SK-N-SH (cell line): ENCODE data around the gene LDHA. TPM values are rescaled to one million over a fixed set of nuclear protein-coding genes. Genes with fewer than 3 reads are reported as not detected.
A peak's percentile ranks its signal among the peaks of the same experiment; 100 is the strongest.

Experiments
- CHD2 ChIP-seq: fragments of 150-350 bp; IDR thresholded peaks from 2 replicates; pipeline ENCODE4 v1.6.1; 2018; ENCODE audit warnings: low read length; ENCODE audit not compliant: partially characterized antibody
- EZH2phosphoT487 ChIP-seq: fragments of 200-600 bp; sonication (generic); IDR thresholded peaks from 2 replicates; pipeline ENCODE4 v1.6.1; 2017; ENCODE audit warnings: low read depth, mixed run types, mild to moderate bottlenecking, antibody characterized with exemption, moderate library complexity, borderline replicate concordance
- FOXJ3 ChIP-seq: sonication (generic); formaldehyde crosslinking; IDR thresholded peaks from 2 replicates; pipeline ENCODE4 v1.5.1; 2020; ENCODE audit warnings: mild to moderate bottlenecking, missing genetic modification reagents
- FOXM1 ChIP-seq: IDR thresholded peaks from 2 replicates; pipeline ENCODE4 v1.4.0; 2012; ENCODE audit warnings: low read depth, mild to moderate bottlenecking
- POLR2AphosphoS5 ChIP-seq: IDR thresholded peaks from 2 replicates; pipeline ENCODE4 v1.6.1; 2012; ENCODE audit warnings: low read depth, low read length
- RFX5 ChIP-seq: IDR thresholded peaks from 2 replicates; pipeline ENCODE4 v1.6.1; 2012; ENCODE audit warnings: mild to moderate bottlenecking, improper control_type of control experiment, low read length
- RXRA ChIP-seq: IDR thresholded peaks from 2 replicates; pipeline ENCODE4 v1.4.0; 2012; ENCODE audit warnings: low read depth, mild to moderate bottlenecking, borderline replicate concordance
- YY1 ChIP-seq: IDR thresholded peaks from 2 replicates; pipeline ENCODE4 v1.4.0; 2012; ENCODE audit warnings: low read depth, mild to moderate bottlenecking
- polyA plus RNA-seq, 3 experiments: library from polyadenylated mRNA; depleted of rRNA; stranded (reverse); fragments of >200 nt; gene quantifications; 2 replicates each; pipeline ENCODE4 v1.2.3, GENCODE V29; 2012
- TF ChIP-seq, protein P1 (sequence below): IDR thresholded peaks from 2 replicates; pipeline ENCODE4 v1.4.0; 2012; ENCODE audit warnings: low read depth, borderline replicate concordance
- TF ChIP-seq, protein P2 (sequence below): fragments of 150-350 bp; IDR thresholded peaks from 2 replicates; pipeline ENCODE4 v1.6.1; 2016; ENCODE audit warnings: mild to moderate bottlenecking, low read depth, low read length
- TF ChIP-seq, protein P3 (sequence below): IDR thresholded peaks from 2 replicates; pipeline ENCODE4 v1.4.0; 2012; ENCODE audit warnings: low read depth, borderline replicate concordance
- TF ChIP-seq, protein P4 (sequence below): IDR thresholded peaks from 2 replicates; pipeline ENCODE4 v1.6.1; 2012; ENCODE audit warnings: mild to moderate bottlenecking, low read depth, low read length, moderate library complexity
- TF ChIP-seq, protein P5 (sequence below): IDR thresholded peaks from 2 replicates; pipeline ENCODE4 v1.4.0; 2012; ENCODE audit warnings: low read depth
- TF ChIP-seq, protein P6 (sequence below): IDR thresholded peaks from 2 replicates; pipeline ENCODE4; 2012

LDHA gene
- polyA plus RNA-seq, 1 of the 3 experiments (the other 2 are of a cell fraction), result 524 TPM

DNA sequence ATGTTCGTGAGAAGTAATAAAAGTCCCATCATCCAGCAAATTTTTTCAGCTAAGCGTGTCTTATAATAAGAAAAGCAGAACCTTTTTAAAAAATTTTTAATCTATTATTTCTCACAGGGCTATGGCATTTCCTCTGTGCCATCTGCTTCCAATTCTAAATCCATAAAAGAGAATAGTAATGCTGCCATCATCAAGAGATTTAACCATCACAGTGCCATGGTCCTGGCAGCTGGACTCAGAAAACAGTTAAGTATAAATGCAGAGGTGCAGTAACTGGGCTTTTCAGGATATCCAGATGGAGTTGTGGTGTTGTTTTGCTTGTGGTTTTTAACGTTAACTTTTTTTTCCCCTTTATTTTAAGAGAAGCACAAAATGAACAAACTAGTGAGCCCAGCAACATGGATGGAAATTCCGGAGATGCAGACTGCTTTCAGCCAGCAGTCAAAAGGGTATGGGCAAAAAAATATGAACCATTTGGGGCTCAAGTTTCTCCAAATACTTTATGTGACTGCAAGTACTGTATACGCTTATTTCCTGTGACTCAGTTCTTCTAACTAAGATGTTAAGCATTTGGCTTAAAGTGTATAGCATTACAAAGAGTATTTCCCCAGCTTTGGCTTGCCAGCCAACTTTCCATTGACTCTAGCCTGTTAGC lies 46.8 kb upstream of the LDHA start (continued):
- TF ChIP-seq, protein P1, sequence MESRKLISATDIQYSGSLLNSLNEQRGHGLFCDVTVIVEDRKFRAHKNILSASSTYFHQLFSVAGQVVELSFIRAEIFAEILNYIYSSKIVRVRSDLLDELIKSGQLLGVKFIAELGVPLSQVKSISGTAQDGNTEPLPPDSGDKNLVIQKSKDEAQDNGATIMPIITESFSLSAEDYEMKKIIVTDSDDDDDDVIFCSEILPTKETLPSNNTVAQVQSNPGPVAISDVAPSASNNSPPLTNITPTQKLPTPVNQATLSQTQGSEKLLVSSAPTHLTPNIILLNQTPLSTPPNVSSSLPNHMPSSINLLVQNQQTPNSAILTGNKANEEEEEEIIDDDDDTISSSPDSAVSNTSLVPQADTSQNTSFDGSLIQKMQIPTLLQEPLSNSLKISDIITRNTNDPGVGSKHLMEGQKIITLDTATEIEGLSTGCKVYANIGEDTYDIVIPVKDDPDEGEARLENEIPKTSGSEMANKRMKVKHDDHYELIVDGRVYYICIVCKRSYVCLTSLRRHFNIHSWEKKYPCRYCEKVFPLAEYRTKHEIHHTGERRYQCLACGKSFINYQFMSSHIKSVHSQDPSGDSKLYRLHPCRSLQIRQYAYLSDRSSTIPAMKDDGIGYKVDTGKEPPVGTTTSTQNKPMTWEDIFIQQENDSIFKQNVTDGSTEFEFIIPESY, result 0 out of 2 replicates have a peak, but pooled peaks have one; percentile 35
- TF ChIP-seq FOXJ3 (no peak), RXRA (0 out of 2 replicates have a peak, but pooled peaks have one; percentile 8), CHD2 (no peak), RFX5 (no peak), POLR2AphosphoS5 (peak; percentile 51; the same call in 1 of the 2 replicates), EZH2phosphoT487 (no peak), FOXM1 (peak; percentile 21; the same call in 1 of the 2 replicates), YY1 (0 out of 2 replicates have a peak, but pooled peaks have one; percentile 34)
- TF ChIP-seq, protein P2, sequence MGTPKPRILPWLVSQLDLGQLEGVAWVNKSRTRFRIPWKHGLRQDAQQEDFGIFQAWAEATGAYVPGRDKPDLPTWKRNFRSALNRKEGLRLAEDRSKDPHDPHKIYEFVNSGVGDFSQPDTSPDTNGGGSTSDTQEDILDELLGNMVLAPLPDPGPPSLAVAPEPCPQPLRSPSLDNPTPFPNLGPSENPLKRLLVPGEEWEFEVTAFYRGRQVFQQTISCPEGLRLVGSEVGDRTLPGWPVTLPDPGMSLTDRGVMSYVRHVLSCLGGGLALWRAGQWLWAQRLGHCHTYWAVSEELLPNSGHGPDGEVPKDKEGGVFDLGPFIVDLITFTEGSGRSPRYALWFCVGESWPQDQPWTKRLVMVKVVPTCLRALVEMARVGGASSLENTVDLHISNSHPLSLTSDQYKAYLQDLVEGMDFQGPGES, result no peak
- TF ChIP-seq, protein P3, sequence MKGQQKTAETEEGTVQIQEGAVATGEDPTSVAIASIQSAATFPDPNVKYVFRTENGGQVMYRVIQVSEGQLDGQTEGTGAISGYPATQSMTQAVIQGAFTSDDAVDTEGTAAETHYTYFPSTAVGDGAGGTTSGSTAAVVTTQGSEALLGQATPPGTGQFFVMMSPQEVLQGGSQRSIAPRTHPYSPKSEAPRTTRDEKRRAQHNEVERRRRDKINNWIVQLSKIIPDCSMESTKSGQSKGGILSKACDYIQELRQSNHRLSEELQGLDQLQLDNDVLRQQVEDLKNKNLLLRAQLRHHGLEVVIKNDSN, result no peak
- TF ChIP-seq, protein P4, sequence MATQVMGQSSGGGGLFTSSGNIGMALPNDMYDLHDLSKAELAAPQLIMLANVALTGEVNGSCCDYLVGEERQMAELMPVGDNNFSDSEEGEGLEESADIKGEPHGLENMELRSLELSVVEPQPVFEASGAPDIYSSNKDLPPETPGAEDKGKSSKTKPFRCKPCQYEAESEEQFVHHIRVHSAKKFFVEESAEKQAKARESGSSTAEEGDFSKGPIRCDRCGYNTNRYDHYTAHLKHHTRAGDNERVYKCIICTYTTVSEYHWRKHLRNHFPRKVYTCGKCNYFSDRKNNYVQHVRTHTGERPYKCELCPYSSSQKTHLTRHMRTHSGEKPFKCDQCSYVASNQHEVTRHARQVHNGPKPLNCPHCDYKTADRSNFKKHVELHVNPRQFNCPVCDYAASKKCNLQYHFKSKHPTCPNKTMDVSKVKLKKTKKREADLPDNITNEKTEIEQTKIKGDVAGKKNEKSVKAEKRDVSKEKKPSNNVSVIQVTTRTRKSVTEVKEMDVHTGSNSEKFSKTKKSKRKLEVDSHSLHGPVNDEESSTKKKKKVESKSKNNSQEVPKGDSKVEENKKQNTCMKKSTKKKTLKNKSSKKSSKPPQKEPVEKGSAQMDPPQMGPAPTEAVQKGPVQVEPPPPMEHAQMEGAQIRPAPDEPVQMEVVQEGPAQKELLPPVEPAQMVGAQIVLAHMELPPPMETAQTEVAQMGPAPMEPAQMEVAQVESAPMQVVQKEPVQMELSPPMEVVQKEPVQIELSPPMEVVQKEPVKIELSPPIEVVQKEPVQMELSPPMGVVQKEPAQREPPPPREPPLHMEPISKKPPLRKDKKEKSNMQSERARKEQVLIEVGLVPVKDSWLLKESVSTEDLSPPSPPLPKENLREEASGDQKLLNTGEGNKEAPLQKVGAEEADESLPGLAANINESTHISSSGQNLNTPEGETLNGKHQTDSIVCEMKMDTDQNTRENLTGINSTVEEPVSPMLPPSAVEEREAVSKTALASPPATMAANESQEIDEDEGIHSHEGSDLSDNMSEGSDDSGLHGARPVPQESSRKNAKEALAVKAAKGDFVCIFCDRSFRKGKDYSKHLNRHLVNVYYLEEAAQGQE, result no peak
- TF ChIP-seq, protein P5, sequence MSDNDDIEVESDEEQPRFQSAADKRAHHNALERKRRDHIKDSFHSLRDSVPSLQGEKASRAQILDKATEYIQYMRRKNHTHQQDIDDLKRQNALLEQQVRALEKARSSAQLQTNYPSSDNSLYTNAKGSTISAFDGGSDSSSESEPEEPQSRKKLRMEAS, result peak; percentile 10; the same call in 1 of the 2 replicates
- TF ChIP-seq, protein P6, sequence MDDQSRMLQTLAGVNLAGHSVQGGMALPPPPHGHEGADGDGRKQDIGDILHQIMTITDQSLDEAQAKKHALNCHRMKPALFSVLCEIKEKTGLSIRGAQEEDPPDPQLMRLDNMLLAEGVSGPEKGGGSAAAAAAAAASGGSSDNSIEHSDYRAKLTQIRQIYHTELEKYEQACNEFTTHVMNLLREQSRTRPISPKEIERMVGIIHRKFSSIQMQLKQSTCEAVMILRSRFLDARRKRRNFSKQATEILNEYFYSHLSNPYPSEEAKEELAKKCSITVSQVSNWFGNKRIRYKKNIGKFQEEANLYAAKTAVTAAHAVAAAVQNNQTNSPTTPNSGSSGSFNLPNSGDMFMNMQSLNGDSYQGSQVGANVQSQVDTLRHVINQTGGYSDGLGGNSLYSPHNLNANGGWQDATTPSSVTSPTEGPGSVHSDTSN, result no peak; the same call in 1 of the 2 replicates
